ENCODE results near the gene CCL1. TPM values are rescaled to one million over a fixed set of nuclear protein-coding genes. Genes with fewer than 3 reads are reported as not detected.
A peak's percentile ranks its signal among the peaks of the same experiment; 100 is the strongest.

CCL1 gene
- total and polyA plus RNA-seq, 2 donors from 2014 or later, result not detected

- Histone ChIP-seq H3K9me3 (ENCODE audit: control insufficient read depth in 2 of 3, insufficient read depth in 1 of 3, low read length in 3 of 3) (no peaks in the 10 kb centered on the region), H3K4me1 (ENCODE audit: control insufficient read depth in 2 of 3, insufficient read depth in 2 of 3, low read depth in 1 of 3, low read length in 3 of 3) (peaks cover 0 to 5% (median 0%) of the 10 kb centered on the region in 3 donors), H3K4me3 (ENCODE audit: low read length in 3 of 3) (no peak overlapping the region), H3K27ac (ENCODE audit: low read depth in 2 of 2, low read length in 2 of 2) (peak overlapping the region in 1 of 2 donors; percentile 20), H3K27me3 (ENCODE audit: control insufficient read depth, insufficient read depth, low read length) (no peaks in the 10 kb centered on the region), H3K9ac (ENCODE audit: low read length in 3 of 3) (no peak overlapping the region), H3K36me3 (ENCODE audit: control insufficient read depth in 2 of 3, insufficient read depth in 3 of 3, low read length in 3 of 3) (no peaks in the 10 kb centered on the region)
- TF ChIP-seq CTCF (IDR thresholded peaks at IDR 0.05; ENCODE audit: borderline replicate concordance, extremely low read depth, insufficient read depth), result no peak
- intact Hi-C loops (cut with DNase I), result loop anchor here (10.0 kb wide), 1 partner anchor 59 kb away; the partner anchor contains the start of gene CCL2
- no peak for FAIRE-seq
- DNase-seq, result peak in 1 of 5 donors; percentile 23
Measured at GRCh38 chr17:34314279-34314678, 48.8 kb downstream of the CCL1 start.

- no peak for TF ChIP-seq CTCF (IDR thresholded peaks at IDR 0.05; ENCODE audit: borderline replicate concordance, extremely low read depth, insufficient read depth)
- FAIRE-seq (no peak), DNase-seq (peak in 1 of 5 donors; percentile 74)
- no peak overlapping the region for H3K4me3 ChIP-seq (ENCODE audit: low read length in 3 of 3)
- no peaks in the 10 kb centered on the region for H3K36me3 ChIP-seq (ENCODE audit: control insufficient read depth in 2 of 3, insufficient read depth in 3 of 3, low read length in 3 of 3)
- no peak overlapping the region for H3K9ac ChIP-seq (ENCODE audit: low read length in 3 of 3)
- H3K27me3 ChIP-seq (ENCODE audit: control insufficient read depth, insufficient read depth, low read length), result no peaks in the 10 kb centered on the region
- H3K4me1 ChIP-seq (ENCODE audit: control insufficient read depth in 2 of 3, insufficient read depth in 2 of 3, low read depth in 1 of 3, low read length in 3 of 3), result peaks cover 0 to 5% (median 0%) of the 10 kb centered on the region in 3 donors
- H3K9me3 ChIP-seq (ENCODE audit: control insufficient read depth in 2 of 3, insufficient read depth in 1 of 3, low read length in 3 of 3), result no peaks in the 10 kb centered on the region
- peak overlapping the region in 1 of 2 donors; percentile 1 for H3K27ac ChIP-seq (ENCODE audit: low read depth in 2 of 2, low read length in 2 of 2)
- intact Hi-C loops (cut with DNase I), result loop anchor here (10.0 kb wide), 1 partner anchor 58 kb away; the partner anchor contains the start of gene CCL2
Measured at GRCh38 chr17:34313164-34313563, 49.9 kb downstream of the CCL1 start.

GRCh38 chr17:34312080-34312479 is 51.0 kb downstream of the CCL1 start:
- no peaks in the 10 kb centered on the region for H3K9me3 ChIP-seq (ENCODE audit: control insufficient read depth in 2 of 3, insufficient read depth in 1 of 3, low read length in 3 of 3)
- TF ChIP-seq CTCF (IDR thresholded peaks at IDR 0.05; ENCODE audit: borderline replicate concordance, extremely low read depth, insufficient read depth), result no peak
- H3K4me3 ChIP-seq (ENCODE audit: low read length in 3 of 3), result no peak overlapping the region
- no peak overlapping the region for H3K9ac ChIP-seq (ENCODE audit: low read length in 3 of 3)
- no peaks in the 10 kb centered on the region for H3K36me3 ChIP-seq (ENCODE audit: control insufficient read depth in 2 of 3, insufficient read depth in 3 of 3, low read length in 3 of 3)
- FAIRE-seq (peak; percentile 39), DNase-seq (peak in 2 of 5 donors; percentile 54 to 80)
- H3K4me1 ChIP-seq (ENCODE audit: control insufficient read depth in 2 of 3, insufficient read depth in 2 of 3, low read depth in 1 of 3, low read length in 3 of 3), result peaks cover 0 to 6% (median 5%) of the 10 kb centered on the region in 3 donors
- H3K27ac ChIP-seq (ENCODE audit: low read depth in 2 of 2, low read length in 2 of 2), result peak overlapping the region in 1 of 2 donors; percentile 33
- intact Hi-C loops (cut with DNase I), result loop anchor here (10.0 kb wide), 1 partner anchor 57 kb away; the partner anchor contains the start of gene CCL2
- no peaks in the 10 kb centered on the region for H3K27me3 ChIP-seq (ENCODE audit: control insufficient read depth, insufficient read depth, low read length)
